ENCODE data around the gene SLX4IP.

The SLX4IP gene

GRCh38 chr20:10467681-10468339 is 32.7 kb downstream of the SLX4IP start:
- DNase-seq: no peak

GRCh38 chr20:10468340-10468845 is 33.3 kb downstream of the SLX4IP start:
- DNase-seq: no peak

GRCh38 chr20:10469056-10469455 is 34.0 kb downstream of the SLX4IP start:
- no peak for DNase-seq

GRCh38 chr20:10469599-10469998 is 34.5 kb downstream of the SLX4IP start:
- no peak for DNase-seq

- no peak for DNase-seq
Measured at GRCh38 chr20:10470276-10470675, 35.2 kb downstream of the SLX4IP start.

- DNase-seq: no peak
Measured at GRCh38 chr20:10472871-10473270, 37.8 kb downstream of the SLX4IP start.

- no peak for DNase-seq
Measured at GRCh38 chr20:10474606-10475184, 39.6 kb downstream of the SLX4IP start.

GRCh38 chr20:10475225-10475624 is 40.1 kb downstream of the SLX4IP start:
- no peak for DNase-seq

- no peak for DNase-seq
Measured at GRCh38 chr20:10476319-10476724, 41.2 kb downstream of the SLX4IP start.

- DNase-seq: no peak
Measured at GRCh38 chr20:10478205-10478604, 43.1 kb downstream of the SLX4IP start.

GRCh38 chr20:10478930-10479329 is 43.8 kb downstream of the SLX4IP start:
- DNase-seq: no peak

- no peak for DNase-seq
Measured at GRCh38 chr20:10481676-10482075, 46.6 kb downstream of the SLX4IP start.

- no peak for DNase-seq
Measured at GRCh38 chr20:10483691-10484090, 48.6 kb downstream of the SLX4IP start.

- no peak for DNase-seq
Measured at GRCh38 chr20:10487142-10488136, 52.3 kb downstream of the SLX4IP start.

GRCh38 chr20:10488534-10488933 is 53.4 kb downstream of the SLX4IP start:
- no peak for DNase-seq

GRCh38 chr20:10489853-10490252 is 54.7 kb downstream of the SLX4IP start:
- no peak for DNase-seq

- DNase-seq: no peak
Measured at GRCh38 chr20:10490257-10490656, 55.2 kb downstream of the SLX4IP start.

- DNase-seq: no peak
Measured at GRCh38 chr20:10490706-10491105, 55.6 kb downstream of the SLX4IP start.

- DNase-seq: no peak
Measured at GRCh38 chr20:10492065-10492464, 57.0 kb downstream of the SLX4IP start.

- no peak for DNase-seq
Measured at GRCh38 chr20:10492844-10493243, 57.7 kb downstream of the SLX4IP start.

- no peak for DNase-seq
Measured at GRCh38 chr20:10495173-10495572, 60.1 kb downstream of the SLX4IP start.

- no peak for DNase-seq
Measured at GRCh38 chr20:10496465-10496864, 61.4 kb downstream of the SLX4IP start.

- no peak for DNase-seq
Measured at GRCh38 chr20:10497283-10497682, 62.2 kb downstream of the SLX4IP start.

GRCh38 chr20:10497791-10498190 is 62.7 kb downstream of the SLX4IP start:
- DNase-seq: no peak
